Fibroblast of villous mesenchyme (primary cell): ENCODE data around the gene CREB3L2. TPM values are rescaled to one million over a fixed set of nuclear protein-coding genes. Genes with fewer than 3 reads are reported as not detected.

Source experiments
- DNase-seq: peaks from one replicate; pipeline ENCODE4 v3.0.0-alpha.2; 2010; ENCODE audit warnings: low read depth
- H3K4me3 ChIP-seq: 2 replicates; pipeline ENCODE4 v1.5.1; 2011; ENCODE audit warnings: low read depth, mild to moderate bottlenecking, low read length
- total RNA-seq: library from RNA; depleted of rRNA; stranded (reverse); fragments of >200 nt; gene quantifications from 2 replicates; pipeline ENCODE4 v1.2.3, GENCODE V29; 2012
- TF ChIP-seq, protein P1 (sequence below): IDR thresholded peaks from 2 replicates; pipeline ENCODE4 v1.5.1; 2012; ENCODE audit warnings: low read depth, mild to moderate bottlenecking, low read length; ENCODE audit not compliant: insufficient read depth

The CREB3L2 gene
- total RNA-seq, 1 donor, result 33.2 TPM

DNA sequence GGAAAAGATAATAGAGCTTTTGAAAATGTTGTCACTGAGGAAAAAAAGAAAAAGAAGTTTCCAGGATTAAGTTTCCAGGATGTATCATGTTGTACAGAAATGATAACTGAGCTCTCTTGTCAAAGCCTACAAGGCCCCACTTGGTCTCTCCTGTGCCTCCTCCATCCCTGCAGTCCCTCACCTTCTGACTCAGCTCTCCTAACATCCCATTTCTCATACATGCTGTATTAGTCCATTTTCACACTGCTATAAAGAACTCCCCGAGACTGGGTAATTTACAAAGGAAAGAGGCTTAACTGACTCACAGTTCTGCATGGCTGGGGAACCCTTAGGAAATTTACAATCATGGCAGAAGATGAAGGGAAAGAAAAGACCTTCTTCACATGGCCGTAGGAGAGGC is 151.3 kb downstream of the CREB3L2 start:
- DNase-seq, result no peak
- H3K4me3 ChIP-seq, result no peak overlapping the region
- TF ChIP-seq, protein P1, sequence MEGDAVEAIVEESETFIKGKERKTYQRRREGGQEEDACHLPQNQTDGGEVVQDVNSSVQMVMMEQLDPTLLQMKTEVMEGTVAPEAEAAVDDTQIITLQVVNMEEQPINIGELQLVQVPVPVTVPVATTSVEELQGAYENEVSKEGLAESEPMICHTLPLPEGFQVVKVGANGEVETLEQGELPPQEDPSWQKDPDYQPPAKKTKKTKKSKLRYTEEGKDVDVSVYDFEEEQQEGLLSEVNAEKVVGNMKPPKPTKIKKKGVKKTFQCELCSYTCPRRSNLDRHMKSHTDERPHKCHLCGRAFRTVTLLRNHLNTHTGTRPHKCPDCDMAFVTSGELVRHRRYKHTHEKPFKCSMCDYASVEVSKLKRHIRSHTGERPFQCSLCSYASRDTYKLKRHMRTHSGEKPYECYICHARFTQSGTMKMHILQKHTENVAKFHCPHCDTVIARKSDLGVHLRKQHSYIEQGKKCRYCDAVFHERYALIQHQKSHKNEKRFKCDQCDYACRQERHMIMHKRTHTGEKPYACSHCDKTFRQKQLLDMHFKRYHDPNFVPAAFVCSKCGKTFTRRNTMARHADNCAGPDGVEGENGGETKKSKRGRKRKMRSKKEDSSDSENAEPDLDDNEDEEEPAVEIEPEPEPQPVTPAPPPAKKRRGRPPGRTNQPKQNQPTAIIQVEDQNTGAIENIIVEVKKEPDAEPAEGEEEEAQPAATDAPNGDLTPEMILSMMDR, result no peak

GRCh38 chr7:137848095-137848494 is 153.8 kb downstream of the CREB3L2 start:
- no peak overlapping the region for H3K4me3 ChIP-seq
- TF ChIP-seq, protein P1, result no peak
- no peak for DNase-seq

GRCh38 chr7:137847568-137848050 is 154.3 kb downstream of the CREB3L2 start:
- peak; percentile 44 for DNase-seq
- TF ChIP-seq, protein P1, result no peak
- peak overlapping the region; percentile 43 for H3K4me3 ChIP-seq

GRCh38 chr7:137846827-137847567 is 154.9 kb downstream of the CREB3L2 start, which contains the start of gene DGKI:
DGKI (minus strand) TSS chr7:137846974.
- no peak for DNase-seq
- H3K4me3 ChIP-seq, result peak within 1 kb of the TSS; percentile 43
- TF ChIP-seq, protein P1, result no peak

- TF ChIP-seq, protein P1, result no peak
- DNase-seq, result no peak
- H3K4me3 ChIP-seq, result no peak overlapping the region
Observed at GRCh38 chr7:137846549-137846826, 155.4 kb downstream of the CREB3L2 start.

- no peak overlapping the region for H3K4me3 ChIP-seq
- TF ChIP-seq, protein P1, result no peak
- no peak for DNase-seq
Observed at GRCh38 chr7:137844677-137845425, 157.0 kb downstream of the CREB3L2 start.
